ENCODE data around the gene RELCH.

Gene RELCH

GRCh38 chr18:62336618-62337017 is 149.6 kb downstream of the RELCH start:
- H3K27ac ChIP-seq (ENCODE audit: low read length), result no peak overlapping the region
- H3F3A ChIP-seq (ENCODE audit: insufficient read depth, low read length), result no peaks in the 10 kb centered on the region
- H3K9me2 ChIP-seq (replicated peaks; ENCODE audit: insufficient read depth, low read length), result no peaks in the 10 kb centered on the region
- no peaks in the 10 kb centered on the region for H3K4me1 ChIP-seq (ENCODE audit: low read length)
- H4K20me1 ChIP-seq (ENCODE audit: insufficient read depth, low read length), result no peaks in the 10 kb centered on the region
- no peaks in the 10 kb centered on the region for H3K9me3 ChIP-seq (replicated peaks; ENCODE audit: insufficient read depth, low read length)
- no peak overlapping the region for H3K9ac ChIP-seq (ENCODE audit: low read length)
- H3K79me2 ChIP-seq (ENCODE audit: low read length), result no peaks in the 10 kb centered on the region
- no peak overlapping the region for H2AFZ ChIP-seq (ENCODE audit: low read length)
- no peaks in the 10 kb centered on the region for H3K27me3 ChIP-seq (replicated peaks; ENCODE audit: insufficient read depth, low read length)
- no peaks in the 10 kb centered on the region for H3K36me3 ChIP-seq (replicated peaks; ENCODE audit: insufficient read depth, low read length)
- H3K4me2 ChIP-seq (ENCODE audit: low read depth, low read length), result no peak overlapping the region
- no peak for DNase-seq
- H3K4me3 ChIP-seq (ENCODE audit: low read length), result no peak overlapping the region
- no peak for TF ChIP-seq CTCF (IDR thresholded peaks at IDR 0.05; ENCODE audit: low read length)
- no peak for TF ChIP-seq EZH2 (optimal IDR thresholded peaks at IDR 0.05; ENCODE audit: low read depth, low read length)
- TF ChIP-seq EZH2phosphoT487 (IDR thresholded peaks at IDR 0.05; ENCODE audit: low read length), result no peak

- no peak overlapping the region for H3K4me3 ChIP-seq (ENCODE audit: low read length)
- no peak overlapping the region for H2AFZ ChIP-seq (ENCODE audit: low read length)
These were observed 150.3 kb downstream of the RELCH start for GRCh38 chr18:62337336-62337735.

GRCh38 chr18:62338446-62339105 is 151.5 kb downstream of the RELCH start:
- Histone ChIP-seq H3K79me2 (ENCODE audit: low read length) (no peaks in the 10 kb centered on the region), H3K9ac (ENCODE audit: low read length) (no peak overlapping the region), H2AFZ (ENCODE audit: low read length) (no peak overlapping the region), H4K20me1 (ENCODE audit: insufficient read depth, low read length) (no peaks in the 10 kb centered on the region), H3K4me2 (ENCODE audit: low read depth, low read length) (no peak overlapping the region), H3K9me2 (replicated peaks; ENCODE audit: insufficient read depth, low read length) (no peaks in the 10 kb centered on the region), H3K27ac (ENCODE audit: low read length) (no peak overlapping the region), H3K36me3 (replicated peaks; ENCODE audit: insufficient read depth, low read length) (no peaks in the 10 kb centered on the region; the same call in 1 of the 2 replicates), H3K27me3 (replicated peaks; ENCODE audit: insufficient read depth, low read length) (no peaks in the 10 kb centered on the region), H3K4me3 (ENCODE audit: low read length) (no peak overlapping the region), H3F3A (ENCODE audit: insufficient read depth, low read length) (no peaks in the 10 kb centered on the region), H3K4me1 (ENCODE audit: low read length) (no peaks in the 10 kb centered on the region), H3K9me3 (replicated peaks; ENCODE audit: insufficient read depth, low read length) (no peaks in the 10 kb centered on the region)
- DNase-seq, result no peak
- TF ChIP-seq CTCF (IDR thresholded peaks at IDR 0.05; ENCODE audit: low read length) (no peak), EZH2 (optimal IDR thresholded peaks at IDR 0.05; ENCODE audit: low read depth, low read length) (no peak), EZH2phosphoT487 (IDR thresholded peaks at IDR 0.05; ENCODE audit: low read length) (no peak)

More at GRCh38 chr18:62337336-62337735, 150.3 kb downstream of the RELCH start:
- Histone ChIP-seq H3K27ac (ENCODE audit: low read length) (no peak overlapping the region), H3K27me3 (replicated peaks; ENCODE audit: insufficient read depth, low read length) (no peaks in the 10 kb centered on the region), H3K9me2 (replicated peaks; ENCODE audit: insufficient read depth, low read length) (no peaks in the 10 kb centered on the region), H3F3A (ENCODE audit: insufficient read depth, low read length) (no peaks in the 10 kb centered on the region), H3K4me2 (ENCODE audit: low read depth, low read length) (no peak overlapping the region), H3K4me1 (ENCODE audit: low read length) (no peaks in the 10 kb centered on the region), H3K9ac (ENCODE audit: low read length) (no peak overlapping the region), H4K20me1 (ENCODE audit: insufficient read depth, low read length) (no peaks in the 10 kb centered on the region), H3K9me3 (replicated peaks; ENCODE audit: insufficient read depth, low read length) (no peaks in the 10 kb centered on the region), H3K36me3 (replicated peaks; ENCODE audit: insufficient read depth, low read length) (no peaks in the 10 kb centered on the region), H3K79me2 (ENCODE audit: low read length) (no peaks in the 10 kb centered on the region)
- TF ChIP-seq CTCF (IDR thresholded peaks at IDR 0.05; ENCODE audit: low read length), result no peak
- TF ChIP-seq EZH2 (optimal IDR thresholded peaks at IDR 0.05; ENCODE audit: low read depth, low read length), result no peak
- no peak for TF ChIP-seq EZH2phosphoT487 (IDR thresholded peaks at IDR 0.05; ENCODE audit: low read length)
- DNase-seq, result no peak
